A549 (cell line): ENCODE measurements around the gene UNC5B.

Source experiments
- BHLHE40 ChIP-seq: IDR thresholded peaks from 2 replicates; pipeline ENCODE4 v1.6.1; 2012; ENCODE audit warnings: low read depth, low read length, inconsistent platforms
- HEYL ChIP-seq: fragments of 250-450 bp; sonication (Bioruptor Pico); IDR thresholded peaks from 2 replicates; pipeline ENCODE4 v1.8.0; 2021; ENCODE audit warnings: mild to moderate bottlenecking, moderate library complexity
- JUN ChIP-seq, 2 experiments: fragments of >200 bp; sonication (Bioruptor Twin); formaldehyde crosslinking; IDR thresholded peaks; 2 replicates in 1 of 2; 3 replicates in 1 of 2; pipeline ENCODE4 v1.6.1; 2016 to 2017
- JUNB ChIP-seq: fragments of >200 bp; sonication (Bioruptor Twin); formaldehyde crosslinking; IDR thresholded peaks from 2 replicates; pipeline ENCODE4 v1.6.1; 2016
- MYC ChIP-seq: IDR thresholded peaks from 2 replicates; pipeline ENCODE4 v1.6.1; 2012; ENCODE audit warnings: mild to moderate bottlenecking, inconsistent platforms, low read length, improper control_type of control experiment, borderline replicate concordance
- POLR2A ChIP-seq: IDR thresholded peaks from 2 replicates; pipeline ENCODE4 v1.6.1; 2012; ENCODE audit warnings: mild to moderate bottlenecking, low read length
- RAD21 ChIP-seq, 2 experiments: fragments of >200 bp in 1 of 2; sonication (Bioruptor Twin) in 1 of 2; formaldehyde crosslinking in 1 of 2; IDR thresholded peaks in 1 of 2; conservative IDR thresholded peaks in 1 of 2; 2 replicates in 1 of 2; 3 replicates in 1 of 2; pipeline ENCODE4 v1.6.1; 2012 to 2018; ENCODE audit warnings: inconsistent platforms in 1 of 2
- RFX5 ChIP-seq: fragments of 450-650 bp; IDR thresholded peaks from 2 replicates; pipeline ENCODE4 v1.7.1; 2014; ENCODE audit warnings: antibody characterized with exemption, mild to moderate bottlenecking, moderate library complexity
- TF ChIP-seq, protein P1 (sequence below): fragments of >200 bp; sonication (Bioruptor Twin); formaldehyde crosslinking; IDR thresholded peaks from 3 replicates; pipeline ENCODE4 v1.5.1; 2016
- TF ChIP-seq, protein P2 (sequence below): IDR thresholded peaks from 2 replicates; pipeline ENCODE4 v1.6.1; 2012
- TF ChIP-seq, protein P3 (sequence below): fragments of >200 bp; sonication (Bioruptor Twin); formaldehyde crosslinking; IDR thresholded peaks from 3 replicates; pipeline ENCODE4 v1.6.1; 2016
- TF ChIP-seq, protein P4 (sequence below): fragments of 450-650 bp; IDR thresholded peaks from 2 replicates; pipeline ENCODE4 v1.6.1; 2014; ENCODE audit warnings: antibody characterized with exemption
- TF ChIP-seq, protein P5 (sequence below): IDR thresholded peaks from 2 replicates; pipeline ENCODE4 v1.6.1; 2012; ENCODE audit warnings: low read depth, borderline replicate concordance
- TF ChIP-seq, protein P6 (sequence below): IDR thresholded peaks from 2 replicates; pipeline ENCODE4 v1.6.1; 2012

DNA sequence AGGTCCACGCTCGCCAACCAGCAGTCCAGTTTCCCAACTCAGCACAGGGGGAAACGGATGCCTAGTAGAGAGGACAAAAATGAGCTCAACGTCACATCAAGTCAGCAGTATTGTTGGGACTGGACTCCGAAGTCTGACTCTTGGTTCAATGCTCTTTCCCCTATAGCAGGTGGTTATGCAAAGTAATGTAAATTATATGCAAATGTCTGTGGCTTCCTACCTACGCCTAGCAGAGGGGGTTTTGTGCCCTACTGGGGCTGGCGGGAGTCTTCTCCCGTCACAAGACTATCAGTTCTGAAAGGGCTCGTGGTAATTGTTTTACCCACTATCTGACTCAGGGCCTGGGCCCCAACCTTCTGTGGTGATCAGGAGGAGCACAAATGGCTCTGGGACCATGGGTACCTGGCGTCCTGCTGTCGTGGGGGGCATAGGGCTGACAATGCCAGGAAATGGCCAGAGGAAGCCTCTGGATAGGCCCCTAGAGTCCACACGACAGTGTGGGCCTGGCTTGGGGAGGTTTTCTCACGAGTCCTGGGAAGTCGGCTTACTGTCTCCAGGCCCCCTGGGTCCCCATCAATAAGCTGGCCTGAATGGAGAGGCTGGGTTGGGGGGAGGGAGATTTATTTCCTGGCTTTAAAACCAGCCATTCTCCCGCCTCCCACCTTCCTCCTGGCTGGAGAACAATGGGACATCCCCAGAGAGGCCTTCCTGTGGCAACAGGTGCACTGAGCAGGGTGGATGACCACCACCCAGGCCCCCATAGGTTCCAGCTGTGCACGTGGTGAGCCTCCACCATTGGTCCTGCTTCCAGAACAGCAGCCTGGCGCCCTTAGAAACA lies 41.8 kb downstream of the UNC5B start:
- TF ChIP-seq, protein P1, sequence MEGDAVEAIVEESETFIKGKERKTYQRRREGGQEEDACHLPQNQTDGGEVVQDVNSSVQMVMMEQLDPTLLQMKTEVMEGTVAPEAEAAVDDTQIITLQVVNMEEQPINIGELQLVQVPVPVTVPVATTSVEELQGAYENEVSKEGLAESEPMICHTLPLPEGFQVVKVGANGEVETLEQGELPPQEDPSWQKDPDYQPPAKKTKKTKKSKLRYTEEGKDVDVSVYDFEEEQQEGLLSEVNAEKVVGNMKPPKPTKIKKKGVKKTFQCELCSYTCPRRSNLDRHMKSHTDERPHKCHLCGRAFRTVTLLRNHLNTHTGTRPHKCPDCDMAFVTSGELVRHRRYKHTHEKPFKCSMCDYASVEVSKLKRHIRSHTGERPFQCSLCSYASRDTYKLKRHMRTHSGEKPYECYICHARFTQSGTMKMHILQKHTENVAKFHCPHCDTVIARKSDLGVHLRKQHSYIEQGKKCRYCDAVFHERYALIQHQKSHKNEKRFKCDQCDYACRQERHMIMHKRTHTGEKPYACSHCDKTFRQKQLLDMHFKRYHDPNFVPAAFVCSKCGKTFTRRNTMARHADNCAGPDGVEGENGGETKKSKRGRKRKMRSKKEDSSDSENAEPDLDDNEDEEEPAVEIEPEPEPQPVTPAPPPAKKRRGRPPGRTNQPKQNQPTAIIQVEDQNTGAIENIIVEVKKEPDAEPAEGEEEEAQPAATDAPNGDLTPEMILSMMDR, result no peak
- TF ChIP-seq, protein P2, sequence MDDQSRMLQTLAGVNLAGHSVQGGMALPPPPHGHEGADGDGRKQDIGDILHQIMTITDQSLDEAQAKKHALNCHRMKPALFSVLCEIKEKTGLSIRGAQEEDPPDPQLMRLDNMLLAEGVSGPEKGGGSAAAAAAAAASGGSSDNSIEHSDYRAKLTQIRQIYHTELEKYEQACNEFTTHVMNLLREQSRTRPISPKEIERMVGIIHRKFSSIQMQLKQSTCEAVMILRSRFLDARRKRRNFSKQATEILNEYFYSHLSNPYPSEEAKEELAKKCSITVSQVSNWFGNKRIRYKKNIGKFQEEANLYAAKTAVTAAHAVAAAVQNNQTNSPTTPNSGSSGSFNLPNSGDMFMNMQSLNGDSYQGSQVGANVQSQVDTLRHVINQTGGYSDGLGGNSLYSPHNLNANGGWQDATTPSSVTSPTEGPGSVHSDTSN, result no peak
- TF ChIP-seq, protein P3, sequence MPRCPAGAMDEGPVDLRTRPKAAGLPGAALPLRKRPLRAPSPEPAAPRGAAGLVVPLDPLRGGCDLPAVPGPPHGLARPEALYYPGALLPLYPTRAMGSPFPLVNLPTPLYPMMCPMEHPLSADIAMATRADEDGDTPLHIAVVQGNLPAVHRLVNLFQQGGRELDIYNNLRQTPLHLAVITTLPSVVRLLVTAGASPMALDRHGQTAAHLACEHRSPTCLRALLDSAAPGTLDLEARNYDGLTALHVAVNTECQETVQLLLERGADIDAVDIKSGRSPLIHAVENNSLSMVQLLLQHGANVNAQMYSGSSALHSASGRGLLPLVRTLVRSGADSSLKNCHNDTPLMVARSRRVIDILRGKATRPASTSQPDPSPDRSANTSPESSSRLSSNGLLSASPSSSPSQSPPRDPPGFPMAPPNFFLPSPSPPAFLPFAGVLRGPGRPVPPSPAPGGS, result no peak
- no peak for TF ChIP-seq JUNB
- no peak for TF ChIP-seq HEYL (CRISPR knock-in tag)
- TF ChIP-seq BHLHE40, result no peak
- no peak for TF ChIP-seq POLR2A
- TF ChIP-seq RAD21 (conservative IDR thresholded peaks at IDR 0.05 in 1 of 2, IDR thresholded peaks at IDR 0.05 in 1 of 2), result no peak
- TF ChIP-seq, protein P4, sequence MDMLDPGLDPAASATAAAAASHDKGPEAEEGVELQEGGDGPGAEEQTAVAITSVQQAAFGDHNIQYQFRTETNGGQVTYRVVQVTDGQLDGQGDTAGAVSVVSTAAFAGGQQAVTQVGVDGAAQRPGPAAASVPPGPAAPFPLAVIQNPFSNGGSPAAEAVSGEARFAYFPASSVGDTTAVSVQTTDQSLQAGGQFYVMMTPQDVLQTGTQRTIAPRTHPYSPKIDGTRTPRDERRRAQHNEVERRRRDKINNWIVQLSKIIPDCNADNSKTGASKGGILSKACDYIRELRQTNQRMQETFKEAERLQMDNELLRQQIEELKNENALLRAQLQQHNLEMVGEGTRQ, result no peak
- TF ChIP-seq JUN (IDR thresholded peaks at IDR 0.05), result no peak
- TF ChIP-seq, protein P5, sequence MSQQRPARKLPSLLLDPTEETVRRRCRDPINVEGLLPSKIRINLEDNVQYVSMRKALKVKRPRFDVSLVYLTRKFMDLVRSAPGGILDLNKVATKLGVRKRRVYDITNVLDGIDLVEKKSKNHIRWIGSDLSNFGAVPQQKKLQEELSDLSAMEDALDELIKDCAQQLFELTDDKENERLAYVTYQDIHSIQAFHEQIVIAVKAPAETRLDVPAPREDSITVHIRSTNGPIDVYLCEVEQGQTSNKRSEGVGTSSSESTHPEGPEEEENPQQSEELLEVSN, result no peak
- no peak for TF ChIP-seq MYC
- TF ChIP-seq, protein P6, sequence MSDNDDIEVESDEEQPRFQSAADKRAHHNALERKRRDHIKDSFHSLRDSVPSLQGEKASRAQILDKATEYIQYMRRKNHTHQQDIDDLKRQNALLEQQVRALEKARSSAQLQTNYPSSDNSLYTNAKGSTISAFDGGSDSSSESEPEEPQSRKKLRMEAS, result no peak
- no peak for TF ChIP-seq RFX5
